Measurements from ENCODE around the gene FGF10. TPM values are rescaled to one million over a fixed set of nuclear protein-coding genes. Genes with fewer than 3 reads are reported as not detected.

Gene FGF10
- polyA plus RNA-seq, 2 of the 4 experiments (the other 2 are of a cell fraction): not detected

DNA sequence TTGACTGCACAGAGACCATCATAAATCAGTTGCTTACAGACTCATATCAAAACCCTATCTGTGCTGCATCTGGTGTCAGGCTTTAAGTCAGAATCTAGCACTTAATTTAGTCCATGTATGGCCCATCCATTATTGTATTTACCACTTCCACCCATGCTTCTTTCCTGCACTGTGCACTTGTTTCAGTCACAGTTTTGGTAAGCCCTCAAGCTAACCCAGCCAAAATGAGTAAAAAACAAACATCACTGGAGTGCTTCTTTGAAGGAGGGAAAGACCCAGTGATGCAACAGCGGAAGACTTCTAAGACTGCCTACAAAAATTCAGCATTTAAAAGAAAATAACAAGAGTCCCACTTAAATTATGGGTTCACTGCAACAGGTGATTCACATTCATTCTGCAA, 69.0 kb downstream of the FGF10 start:
- no peak overlapping the region for H3K4me3 ChIP-seq
- no peaks in the 10 kb centered on the region for H3K4me1 ChIP-seq
- ATAC-seq (no peak), DNase-seq (ENCODE audit: low read depth in 1 of 2, low spot score in 1 of 2) (no peak), FAIRE-seq (no peak)
- H3K9me3 ChIP-seq: no peaks in the 10 kb centered on the region
- ChIA-PET POLR2A (no interaction called here), CTCF (interaction anchor here (1.3 kb wide), 1 partner anchor 12 kb away, joined by 5 read pairs; no protein-coding TSS in a partner anchor)
- WGBS (ENCODE audit: missing lambda C conversion rate): 33% methylated on average over 1 of the region's 1 CpG
- no peak overlapping the region for H3K27ac ChIP-seq
- TF ChIP-seq HOXB5 (CRISPR knock-in tag; IDR thresholded peaks at IDR 0.05): no peak
- no peak for TF ChIP-seq HOXB13 (CRISPR knock-in tag; IDR thresholded peaks at IDR 0.05; ENCODE audit: low read depth)
- TF ChIP-seq, protein P1, sequence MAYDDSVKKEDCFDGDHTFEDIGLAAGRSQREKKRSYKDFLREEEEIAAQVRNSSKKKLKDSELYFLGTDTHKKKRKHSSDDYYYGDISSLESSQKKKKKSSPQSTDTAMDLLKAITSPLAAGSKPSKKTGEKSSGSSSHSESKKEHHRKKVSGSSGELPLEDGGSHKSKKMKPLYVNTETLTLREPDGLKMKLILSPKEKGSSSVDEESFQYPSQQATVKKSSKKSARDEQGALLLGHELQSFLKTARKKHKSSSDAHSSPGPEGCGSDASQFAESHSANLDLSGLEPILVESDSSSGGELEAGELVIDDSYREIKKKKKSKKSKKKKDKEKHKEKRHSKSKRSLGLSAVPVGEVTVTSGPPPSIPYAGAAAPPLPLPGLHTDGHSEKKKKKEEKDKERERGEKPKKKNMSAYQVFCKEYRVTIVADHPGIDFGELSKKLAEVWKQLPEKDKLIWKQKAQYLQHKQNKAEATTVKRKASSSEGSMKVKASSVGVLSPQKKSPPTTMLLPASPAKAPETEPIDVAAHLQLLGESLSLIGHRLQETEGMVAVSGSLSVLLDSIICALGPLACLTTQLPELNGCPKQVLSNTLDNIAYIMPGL (CRISPR knock-in tag; IDR thresholded peaks at IDR 0.05; ENCODE audit: borderline replicate concordance): no peak
- no peak for TF ChIP-seq POLR2A (IDR thresholded peaks at IDR 0.05; ENCODE audit: low read length)
- no peak for TF ChIP-seq ZFP36 (IDR thresholded peaks at IDR 0.05; ENCODE audit: borderline replicate concordance, partially characterized antibody)
- no peak for TF ChIP-seq HOXA7 (CRISPR knock-in tag; IDR thresholded peaks at IDR 0.05)
- TF ChIP-seq SMC3 (IDR thresholded peaks at IDR 0.05): no peak
- TF ChIP-seq PHF8 (IDR thresholded peaks at IDR 0.05; ENCODE audit: borderline replicate concordance, low read depth): no peak
- TF ChIP-seq FOSB (CRISPR knock-in tag; IDR thresholded peaks at IDR 0.05): no peak
- no peak for TF ChIP-seq EP300 (IDR thresholded peaks at IDR 0.05)
- TF ChIP-seq MAFK (IDR thresholded peaks at IDR 0.05; ENCODE audit: partially characterized antibody): no peak
- no peak overlapping the region for H3K4me2 ChIP-seq

DNA sequence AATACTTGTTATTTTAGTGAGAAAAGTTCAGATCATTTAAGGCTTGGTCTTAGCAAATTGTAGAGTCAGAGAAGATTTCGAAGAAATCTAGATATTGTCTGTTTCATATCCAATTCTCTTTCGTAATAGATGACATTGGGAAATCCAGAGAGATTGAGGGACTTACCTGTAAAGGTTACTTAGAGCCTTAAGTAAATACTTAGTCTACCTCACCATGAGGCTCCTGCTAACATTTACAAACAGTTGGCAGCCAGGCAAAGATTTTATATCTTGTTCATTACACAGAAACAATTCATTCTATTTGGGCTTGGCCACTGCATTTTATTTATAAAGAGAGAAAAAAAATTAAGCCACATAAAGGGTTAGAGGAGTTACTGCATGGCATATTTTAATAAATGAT, 70.3 kb downstream of the FGF10 start:
- Histone ChIP-seq H3K9me3 (no peaks in the 10 kb centered on the region), H3K4me3 (no peak overlapping the region), H3K27ac (no peak overlapping the region), H3K4me2 (no peak overlapping the region), H3K4me1 (no peaks in the 10 kb centered on the region)
- POLR2A ChIA-PET: no interaction called here
- FAIRE-seq (no peak), DNase-seq (ENCODE audit: low read depth in 1 of 2, low spot score in 1 of 2) (no peak), ATAC-seq (no peak)
- WGBS (ENCODE audit: missing lambda C conversion rate): 1% methylated on average over 2 of the region's 2 CpGs
- TF ChIP-seq RAD21 (conservative IDR thresholded peaks at IDR 0.05 in 1 of 2, IDR thresholded peaks at IDR 0.05 in 1 of 2): no peak
- no peak for TF ChIP-seq CEBPB (IDR thresholded peaks at IDR 0.05)
- no peak for TF ChIP-seq FOSB (CRISPR knock-in tag; IDR thresholded peaks at IDR 0.05)
- TF ChIP-seq TP53 (CRISPR knock-in tag; IDR thresholded peaks at IDR 0.05): no peak
- no peak for TF ChIP-seq GATA3 (IDR thresholded peaks at IDR 0.05; ENCODE audit: borderline replicate concordance)
- no peak for TF ChIP-seq POLR2A (IDR thresholded peaks at IDR 0.05; ENCODE audit: low read length)
- TF ChIP-seq, protein P2, sequence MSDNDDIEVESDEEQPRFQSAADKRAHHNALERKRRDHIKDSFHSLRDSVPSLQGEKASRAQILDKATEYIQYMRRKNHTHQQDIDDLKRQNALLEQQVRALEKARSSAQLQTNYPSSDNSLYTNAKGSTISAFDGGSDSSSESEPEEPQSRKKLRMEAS (IDR thresholded peaks at IDR 0.05): no peak
- TF ChIP-seq NR3C1 (IDR thresholded peaks at IDR 0.05): no peak
- TF ChIP-seq MAZ (IDR thresholded peaks at IDR 0.05; ENCODE audit: borderline replicate concordance, low read depth, low read length): no peak
- CTCF ChIA-PET: no interaction called here

DNA sequence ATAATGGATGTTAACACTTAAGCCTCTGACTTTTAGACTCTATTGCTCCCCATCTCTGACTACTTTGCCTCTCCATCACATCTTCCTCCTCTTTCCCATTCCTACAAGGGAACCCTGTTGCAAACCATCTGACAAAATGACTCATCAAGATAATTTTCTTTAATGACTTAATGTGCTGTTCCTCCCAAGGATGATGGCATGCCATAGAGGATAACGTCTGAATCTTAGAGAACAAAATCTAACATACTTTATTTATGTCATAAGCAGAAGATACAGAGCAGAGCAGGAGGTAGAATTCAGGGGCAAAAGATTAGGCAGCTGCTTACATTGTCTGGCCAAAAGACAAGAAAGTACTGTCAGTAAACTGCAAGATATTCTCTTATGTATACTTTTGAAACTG, 76.8 kb downstream of the FGF10 start:
- Histone ChIP-seq H3K27ac (no peak overlapping the region), H3K4me2 (no peak overlapping the region), H3K9me3 (no peaks in the 10 kb centered on the region), H3K4me3 (no peak overlapping the region), H3K4me1 (no peaks in the 10 kb centered on the region)
- TF ChIP-seq CHD2 (IDR thresholded peaks at IDR 0.05; ENCODE audit: low read length, partially characterized antibody): no peak
- TF ChIP-seq, protein P3, sequence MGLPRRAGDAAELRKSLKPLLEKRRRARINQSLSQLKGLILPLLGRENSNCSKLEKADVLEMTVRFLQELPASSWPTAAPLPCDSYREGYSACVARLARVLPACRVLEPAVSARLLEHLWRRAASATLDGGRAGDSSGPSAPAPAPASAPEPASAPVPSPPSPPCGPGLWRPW (IDR thresholded peaks at IDR 0.05): no peak
- no peak for TF ChIP-seq KDM5A (IDR thresholded peaks at IDR 0.05)
- 0% methylated on average over 1 of the region's 1 CpG for WGBS (ENCODE audit: missing lambda C conversion rate)
- DNase-seq (ENCODE audit: low read depth in 1 of 2, low spot score in 1 of 2): no peak
- ATAC-seq: no peak
- FAIRE-seq: no peak
- POLR2A ChIA-PET: no interaction called here
- CTCF ChIA-PET: interaction anchor here (2.3 kb wide), 1 partner anchor 20 kb away, joined by 8 read pairs; no protein-coding TSS in a partner anchor
